Right lobe of liver (tissue), 4 donors: ENCODE data around the gene SPIRE1.

ENCODE experiments used
- POLR2A ChIP-seq: fragments of 450-650 bp; IDR thresholded peaks from one replicate; pipeline ENCODE4 v1.6.1; 2017; ENCODE audit warnings: antibody characterized with exemption, mild to moderate bottlenecking
- TF ChIP-seq, protein P1 (sequence below), 4 donors: fragments of 200-600 bp in 3 of 4; fragments of 450-650 bp in 1 of 4; IDR thresholded peaks; one replicate each; pipeline versions ENCODE4 v1.5.1 to v1.8.0; 2016 to 2022; ENCODE audit warnings: antibody characterized with exemption in 4 of 4, mild to moderate bottlenecking in 2 of 4
- donor health status: DM: no; HTN: no; CAD: no.
- donor health status: DM: no; HTN: no; CAD: no.
- donor health status: DM: no; HTN: yes; CAD: no.

DNA sequence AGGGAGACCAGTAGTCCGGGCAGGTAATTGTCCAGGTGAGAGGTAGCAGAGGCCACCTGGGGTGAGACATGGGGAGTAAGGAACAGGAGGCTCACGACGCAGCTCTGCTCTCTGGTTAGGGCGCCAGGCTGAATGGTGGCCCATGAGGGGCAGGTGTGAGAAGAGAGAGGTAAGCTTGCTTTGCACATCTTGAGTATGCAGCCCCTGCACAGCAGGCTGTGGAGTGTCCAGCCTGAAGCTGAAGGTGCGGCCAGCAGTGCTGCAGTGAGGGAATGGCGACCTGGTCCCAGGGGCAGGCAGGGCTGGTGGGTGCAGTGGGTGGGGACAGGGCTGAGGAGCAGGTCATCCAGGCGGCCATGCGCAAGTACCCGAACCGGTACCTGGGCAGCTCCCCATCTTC is 234.5 kb downstream of the SPIRE1 start:
- TF ChIP-seq POLR2A, result no peak
- TF ChIP-seq, protein P1, sequence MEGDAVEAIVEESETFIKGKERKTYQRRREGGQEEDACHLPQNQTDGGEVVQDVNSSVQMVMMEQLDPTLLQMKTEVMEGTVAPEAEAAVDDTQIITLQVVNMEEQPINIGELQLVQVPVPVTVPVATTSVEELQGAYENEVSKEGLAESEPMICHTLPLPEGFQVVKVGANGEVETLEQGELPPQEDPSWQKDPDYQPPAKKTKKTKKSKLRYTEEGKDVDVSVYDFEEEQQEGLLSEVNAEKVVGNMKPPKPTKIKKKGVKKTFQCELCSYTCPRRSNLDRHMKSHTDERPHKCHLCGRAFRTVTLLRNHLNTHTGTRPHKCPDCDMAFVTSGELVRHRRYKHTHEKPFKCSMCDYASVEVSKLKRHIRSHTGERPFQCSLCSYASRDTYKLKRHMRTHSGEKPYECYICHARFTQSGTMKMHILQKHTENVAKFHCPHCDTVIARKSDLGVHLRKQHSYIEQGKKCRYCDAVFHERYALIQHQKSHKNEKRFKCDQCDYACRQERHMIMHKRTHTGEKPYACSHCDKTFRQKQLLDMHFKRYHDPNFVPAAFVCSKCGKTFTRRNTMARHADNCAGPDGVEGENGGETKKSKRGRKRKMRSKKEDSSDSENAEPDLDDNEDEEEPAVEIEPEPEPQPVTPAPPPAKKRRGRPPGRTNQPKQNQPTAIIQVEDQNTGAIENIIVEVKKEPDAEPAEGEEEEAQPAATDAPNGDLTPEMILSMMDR (IDR thresholded peaks at IDR 0.05), result no peak
